Transverse colon (tissue), 4 donors: Measurements from ENCODE around the gene GPSM1. TPM values are rescaled to one million over a fixed set of nuclear protein-coding genes. Genes with fewer than 3 reads are reported as not detected.

ENCODE experiments used
- DNase-seq: peaks from one replicate; pipeline ENCODE4 v3.0.0-alpha.2; 2019
- H3K27ac ChIP-seq, 4 donors: fragments of 200-600 bp; sonication (generic); 2 replicates each; pipeline ENCODE4 v1.5.1; 2016 to 2018; ENCODE audit warnings: inconsistent platforms in 4 of 4
- H3K27me3 ChIP-seq: fragments of 200-600 bp; sonication (generic); 2 replicates; pipeline ENCODE4 v1.5.1; 2017; ENCODE audit warnings: inconsistent platforms
- H3K36me3 ChIP-seq, 4 donors: fragments of 200-600 bp; sonication (generic); 2 replicates each; pipeline ENCODE4 v1.5.1; 2017 to 2019; ENCODE audit warnings: inconsistent platforms in 4 of 4
- H3K4me1 ChIP-seq, 4 donors: fragments of 200-600 bp; sonication (generic); 2 replicates each; pipeline ENCODE4 v1.5.1; 2017 to 2020; ENCODE audit warnings: inconsistent platforms in 4 of 4
- H3K4me3 ChIP-seq, 4 donors: fragments of 200-600 bp; sonication (generic); 1 replicate in 1 of 4; 2 replicates in 3 of 4; pipeline versions ENCODE4 v1.5.1 to v1.6.1; 2017 to 2019; ENCODE audit warnings: inconsistent platforms in 4 of 4
- H3K9me3 ChIP-seq, 2 donors: fragments of 200-600 bp; sonication (generic); 2 replicates each; pipeline ENCODE4 v1.5.1; 2017 to 2019; ENCODE audit warnings: inconsistent platforms in 2 of 2
- CTCF ChIP-seq, 5 experiments: fragments of 200-600 bp in 3 of 5; fragments of 450-650 bp in 2 of 5; sonication (generic) in 3 of 5; IDR thresholded peaks; 1 replicate in 2 of 5; 2 replicates in 3 of 5; pipeline ENCODE4 v1.5.1; 2016 to 2017; ENCODE audit warnings: antibody characterized with exemption in 5 of 5, inconsistent platforms in 3 of 5, mild to moderate bottlenecking in 2 of 5, moderate library complexity in 1 of 5
- EP300 ChIP-seq: sonication (generic); formaldehyde crosslinking; IDR thresholded peaks from one replicate; pipeline ENCODE4 v1.6.1; 2017; ENCODE audit warnings: antibody characterized with exemption, low read depth
- POLR2A ChIP-seq: fragments of 450-650 bp; IDR thresholded peaks from one replicate; pipeline ENCODE4 v1.6.1; 2016; ENCODE audit warnings: antibody characterized with exemption, mild to moderate bottlenecking, moderate library complexity
- POLR2AphosphoS5 ChIP-seq, 3 donors: sonication (generic); formaldehyde crosslinking; IDR thresholded peaks; one replicate each; pipeline ENCODE4 v1.6.1; 2016; ENCODE audit warnings: antibody characterized with exemption in 3 of 3
- WGBS, 2 donors: methylation state at CpG; one replicate each; pipeline ENCODE4 v1.1.5; 2018; ENCODE audit warnings: low coverage in 1 of 2; 5-methylcytosine and 5-hydroxymethylcytosine counted together
- in situ Hi-C, 4 donors: fragments of 200-750 bp; cut with MboI; loops; one replicate each; pipeline versions ENCODE4 v1.15.0 to v1.15.1; 2017; ENCODE audit warnings: low sequenced_read_pairs in 3 of 4, low pct_ligation_motif_present in 1 of 4, low pct_unique_long_range_greater_than_20kb in 1 of 4
- intact Hi-C: fragments of 100-400 bp; cut with DNase I; formaldehyde crosslinking; loops from one replicate; pipeline ENCODE4 v1.15.1; 2023; ENCODE audit warnings: low total_unique reads
- total RNA-seq, 4 donors: library from RNA; depleted of rRNA; stranded (reverse); fragments of >200 nt; gene quantifications; one replicate each; pipeline ENCODE4 v1.1.0, GENCODE V29; 2016

The GPSM1 gene
- total RNA-seq, 4 donors from 2014 or later = 2.3 to 8.6 (median 7.0) TPM

DNA sequence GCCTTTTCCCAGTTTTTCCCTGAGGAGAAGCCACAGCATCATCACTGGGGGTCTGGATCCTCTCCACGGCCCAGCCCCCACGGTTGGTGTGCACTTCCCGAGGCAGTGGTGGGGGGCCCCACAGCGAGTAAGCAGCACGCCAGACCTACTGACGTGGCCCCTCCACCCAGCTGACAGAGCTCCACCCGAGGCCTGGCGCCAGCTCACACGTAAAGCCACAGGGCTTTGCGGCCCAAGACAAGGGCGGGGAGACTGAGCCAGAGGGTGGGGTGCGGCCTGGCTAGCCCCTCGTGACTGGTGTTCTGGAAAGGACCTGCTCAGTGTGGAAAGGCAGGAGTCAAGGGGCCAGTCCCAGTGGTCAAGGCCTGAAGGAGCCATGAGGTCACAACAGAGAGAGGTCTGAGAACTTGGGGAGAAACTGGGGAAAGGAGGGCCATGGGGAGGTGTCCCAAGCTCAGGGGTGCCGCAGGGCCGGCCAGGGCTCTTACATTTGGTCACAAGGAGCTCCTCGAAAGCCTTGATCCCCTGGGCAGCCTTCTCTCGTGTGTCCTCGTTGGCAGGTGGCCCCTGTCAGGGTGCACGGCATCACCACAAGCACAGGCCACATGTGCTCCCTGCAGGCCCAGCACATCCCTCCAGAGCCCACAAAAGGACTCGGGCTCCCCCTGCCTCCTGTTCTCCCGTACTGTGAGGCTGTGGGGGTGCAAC lies 67.1 kb downstream of the GPSM1 start:
- intact Hi-C loops = no loop called here
- Histone ChIP-seq H3K27ac (no peak overlapping the region), H3K27me3 (no peaks in the 10 kb centered on the region), H3K4me1 (peaks cover 6 to 27% (median 25%) of the 10 kb centered on the region in 4 donors), H3K36me3 (peaks cover 0 to 26% (median 10%) of the 10 kb centered on the region in 4 donors), H3K9me3 (no peaks in the 10 kb centered on the region), H3K4me3 (no peak overlapping the region)
- no peak for DNase-seq
- in situ Hi-C loops = no loop called here
- WGBS, 2 donors = 94% methylated on average over 17 of the region's 21 CpGs; no CpG with 5 or more reads in 1 of the 2 donors
- no peak for TF ChIP-seq CTCF (IDR thresholded peaks at IDR 0.05)
- no peak for TF ChIP-seq POLR2A
- TF ChIP-seq EP300 = no peak
- no peak for TF ChIP-seq POLR2AphosphoS5 (IDR thresholded peaks at IDR 0.05)

DNA sequence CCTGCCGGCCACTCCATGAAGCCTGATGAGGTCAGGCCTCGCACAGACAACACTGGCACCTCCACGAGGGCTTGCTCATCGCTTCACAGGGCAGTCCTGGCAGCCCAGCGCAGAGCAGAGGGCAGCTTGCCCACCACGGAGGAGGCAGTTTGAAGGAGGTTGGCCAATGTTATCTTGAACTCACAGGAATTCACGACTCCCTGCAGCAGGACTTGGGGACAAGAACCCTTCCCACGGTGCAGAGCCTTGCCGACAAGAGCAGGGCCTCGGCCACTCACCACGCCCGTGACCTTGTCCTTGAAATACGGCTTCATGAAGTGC lies 67.6 kb downstream of the GPSM1 start:
- in situ Hi-C loops = no loop called here
- H3K36me3 ChIP-seq = peaks cover 0 to 21% (median 10%) of the 10 kb centered on the region in 4 donors

DNA sequence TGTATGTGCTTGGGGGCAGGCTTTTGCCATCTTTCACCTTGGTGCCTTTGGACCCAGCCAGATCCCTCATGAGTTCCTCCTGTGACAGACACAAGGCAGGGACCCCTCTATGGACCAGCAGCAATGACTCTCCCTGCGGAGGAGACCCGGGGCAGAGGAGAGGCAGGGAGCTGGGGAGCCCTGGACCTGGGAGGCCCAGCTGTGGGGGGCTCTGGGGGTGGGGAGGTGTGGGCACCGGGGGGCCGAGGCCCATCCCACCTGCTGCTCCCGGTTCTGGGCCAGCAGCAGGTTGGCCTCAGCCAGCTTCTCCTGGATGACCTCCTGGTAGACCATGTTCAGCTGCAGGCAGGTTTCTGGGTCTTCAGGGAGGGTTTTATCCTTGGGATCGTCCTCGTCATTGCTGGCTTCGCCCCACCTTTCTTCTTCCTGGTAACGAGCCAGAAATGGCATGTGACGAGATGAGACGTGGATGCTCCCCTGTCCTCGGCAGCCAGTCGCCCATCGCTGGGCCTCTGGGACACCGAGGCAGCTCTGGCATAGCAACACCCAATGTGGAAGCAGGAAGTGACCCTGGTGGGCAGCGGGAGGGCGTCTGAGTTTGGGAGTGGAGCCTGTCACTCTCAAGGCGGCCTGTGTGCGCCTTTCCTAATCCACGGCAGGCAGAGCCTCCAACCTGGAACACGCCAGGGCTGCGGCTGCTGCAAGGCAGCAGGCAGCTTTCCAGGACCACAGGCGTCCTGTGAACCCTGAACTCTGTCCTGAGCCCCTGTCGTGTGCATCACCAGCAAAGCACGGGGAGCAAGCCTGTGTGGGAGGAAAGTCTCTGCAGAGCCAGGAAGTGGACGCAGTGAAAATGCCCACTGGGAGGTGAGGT lies 68.2 kb downstream of the GPSM1 start:
- Histone ChIP-seq H3K4me3 (no peak overlapping the region), H3K27me3 (no peaks in the 10 kb centered on the region), H3K27ac (peak overlapping the region in 2 of 4 donors; percentile 6 to 38), H3K9me3 (no peaks in the 10 kb centered on the region), H3K36me3 (peaks cover 0 to 21% (median 10%) of the 10 kb centered on the region in 4 donors), H3K4me1 (peaks cover 9 to 37% (median 29%) of the 10 kb centered on the region in 4 donors)
- intact Hi-C loops (no loop called here), in situ Hi-C loops (no loop called here)
- WGBS, 2 donors = 60 to 82% methylated on average over 1 to 24 of the region's 26 CpGs
- TF ChIP-seq POLR2A (no peak), CTCF (IDR thresholded peaks at IDR 0.05) (no peak), EP300 (no peak), POLR2AphosphoS5 (IDR thresholded peaks at IDR 0.05) (no peak)
- DNase-seq = no peak

More for the DNA sequence above, 67.6 kb downstream of the GPSM1 start:
- DNase-seq = no peak
- Histone ChIP-seq H3K4me3 (no peak overlapping the region), H3K27me3 (no peaks in the 10 kb centered on the region), H3K4me1 (peaks cover 6 to 31% (median 25%) of the 10 kb centered on the region in 4 donors), H3K9me3 (no peaks in the 10 kb centered on the region), H3K27ac (no peak overlapping the region)
- TF ChIP-seq CTCF (IDR thresholded peaks at IDR 0.05) (no peak), EP300 (no peak), POLR2AphosphoS5 (IDR thresholded peaks at IDR 0.05) (no peak), POLR2A (no peak)
- 92% methylated on average over 13 of the region's 13 CpGs; no CpG with 5 or more reads in 1 of the 2 donors for WGBS, 2 donors
- intact Hi-C loops = no loop called here

- Histone ChIP-seq H3K9me3 (no peaks in the 10 kb centered on the region), H3K27me3 (no peaks in the 10 kb centered on the region), H3K27ac (peak overlapping the region in 2 of 4 donors; percentile 6 to 38), H3K36me3 (peaks cover 0 to 21% (median 10%) of the 10 kb centered on the region in 4 donors), H3K4me1 (peaks cover 10 to 39% (median 31%) of the 10 kb centered on the region in 4 donors), H3K4me3 (no peak overlapping the region)
- WGBS, 2 donors = 49 to 50% methylated on average over 3 to 4 of the region's 4 CpGs
- TF ChIP-seq POLR2A = no peak
- no peak for TF ChIP-seq CTCF (IDR thresholded peaks at IDR 0.05)
- no peak for TF ChIP-seq EP300
- TF ChIP-seq POLR2AphosphoS5 (IDR thresholded peaks at IDR 0.05) = no peak
- in situ Hi-C loops = no loop called here
- intact Hi-C loops = no loop called here
- DNase-seq = no peak
These were observed 68.8 kb downstream of the GPSM1 start for GRCh38 chr9:136396219-136396515.
